PC-3 (cell line): Measurements from ENCODE around the gene PDXK.

Source experiments
- EZH2 ChIP-seq: fragments of 300-600 bp; sonication (generic); IDR thresholded peaks from one replicate; pipeline ENCODE4 v1.6.1; 2017; ENCODE audit warnings: antibody characterized with exemption, mild to moderate bottlenecking, low read length; ENCODE audit not compliant: unreplicated experiment
- EZH2phosphoT487 ChIP-seq: fragments of 300-600 bp; sonication (generic); IDR thresholded peaks from 2 replicates; pipeline ENCODE4 v1.6.1; 2018; ENCODE audit warnings: mild to moderate bottlenecking, antibody characterized with exemption, low read length, borderline replicate concordance
- TF ChIP-seq, protein P1 (sequence below): fragments of 300-600 bp; sonication (generic); conservative IDR thresholded peaks from 2 replicates; pipeline ENCODE4 v1.5.1; 2017; ENCODE audit warnings: antibody characterized with exemption, low read depth, mild to moderate bottlenecking, low read length

DNA sequence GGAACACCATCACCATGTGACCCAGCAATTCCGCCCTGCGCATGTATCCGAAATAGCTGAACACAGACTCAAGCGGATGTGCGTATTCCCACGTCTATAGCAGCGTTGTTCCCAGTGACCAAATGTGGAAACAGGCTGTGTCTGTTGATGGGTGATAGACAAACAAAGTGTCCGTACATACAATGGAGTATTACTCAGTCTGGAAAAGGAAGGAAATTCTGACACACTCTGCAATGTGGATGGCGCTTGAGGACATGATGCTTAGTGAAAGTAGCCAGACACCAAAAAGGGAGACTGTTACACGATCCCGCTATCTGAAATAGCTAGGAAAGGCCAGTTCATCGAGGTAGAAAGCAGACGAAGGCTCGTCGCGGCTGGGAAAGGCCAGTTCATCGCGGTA lies 25.8 kb downstream of the PDXK start:
- TF ChIP-seq, protein P1, sequence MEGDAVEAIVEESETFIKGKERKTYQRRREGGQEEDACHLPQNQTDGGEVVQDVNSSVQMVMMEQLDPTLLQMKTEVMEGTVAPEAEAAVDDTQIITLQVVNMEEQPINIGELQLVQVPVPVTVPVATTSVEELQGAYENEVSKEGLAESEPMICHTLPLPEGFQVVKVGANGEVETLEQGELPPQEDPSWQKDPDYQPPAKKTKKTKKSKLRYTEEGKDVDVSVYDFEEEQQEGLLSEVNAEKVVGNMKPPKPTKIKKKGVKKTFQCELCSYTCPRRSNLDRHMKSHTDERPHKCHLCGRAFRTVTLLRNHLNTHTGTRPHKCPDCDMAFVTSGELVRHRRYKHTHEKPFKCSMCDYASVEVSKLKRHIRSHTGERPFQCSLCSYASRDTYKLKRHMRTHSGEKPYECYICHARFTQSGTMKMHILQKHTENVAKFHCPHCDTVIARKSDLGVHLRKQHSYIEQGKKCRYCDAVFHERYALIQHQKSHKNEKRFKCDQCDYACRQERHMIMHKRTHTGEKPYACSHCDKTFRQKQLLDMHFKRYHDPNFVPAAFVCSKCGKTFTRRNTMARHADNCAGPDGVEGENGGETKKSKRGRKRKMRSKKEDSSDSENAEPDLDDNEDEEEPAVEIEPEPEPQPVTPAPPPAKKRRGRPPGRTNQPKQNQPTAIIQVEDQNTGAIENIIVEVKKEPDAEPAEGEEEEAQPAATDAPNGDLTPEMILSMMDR = no peak
- TF ChIP-seq EZH2phosphoT487 (no peak), EZH2 (no peak)
